Measurements from ENCODE around the gene PARL.

Gene PARL

GRCh38 chr3:183833516-183833915 is 51.2 kb downstream of the PARL start:
- no peak overlapping the region for H2AFZ ChIP-seq
- no peak overlapping the region for H3K4me3 ChIP-seq (ENCODE audit: low read depth, low read length)
- no peak overlapping the region for H3K27ac ChIP-seq
- H3K4me1 ChIP-seq = no peaks in the 10 kb centered on the region
- no peak overlapping the region for H3K9ac ChIP-seq
- no peaks in the 10 kb centered on the region for H3K79me2 ChIP-seq
- TF ChIP-seq, protein P1, sequence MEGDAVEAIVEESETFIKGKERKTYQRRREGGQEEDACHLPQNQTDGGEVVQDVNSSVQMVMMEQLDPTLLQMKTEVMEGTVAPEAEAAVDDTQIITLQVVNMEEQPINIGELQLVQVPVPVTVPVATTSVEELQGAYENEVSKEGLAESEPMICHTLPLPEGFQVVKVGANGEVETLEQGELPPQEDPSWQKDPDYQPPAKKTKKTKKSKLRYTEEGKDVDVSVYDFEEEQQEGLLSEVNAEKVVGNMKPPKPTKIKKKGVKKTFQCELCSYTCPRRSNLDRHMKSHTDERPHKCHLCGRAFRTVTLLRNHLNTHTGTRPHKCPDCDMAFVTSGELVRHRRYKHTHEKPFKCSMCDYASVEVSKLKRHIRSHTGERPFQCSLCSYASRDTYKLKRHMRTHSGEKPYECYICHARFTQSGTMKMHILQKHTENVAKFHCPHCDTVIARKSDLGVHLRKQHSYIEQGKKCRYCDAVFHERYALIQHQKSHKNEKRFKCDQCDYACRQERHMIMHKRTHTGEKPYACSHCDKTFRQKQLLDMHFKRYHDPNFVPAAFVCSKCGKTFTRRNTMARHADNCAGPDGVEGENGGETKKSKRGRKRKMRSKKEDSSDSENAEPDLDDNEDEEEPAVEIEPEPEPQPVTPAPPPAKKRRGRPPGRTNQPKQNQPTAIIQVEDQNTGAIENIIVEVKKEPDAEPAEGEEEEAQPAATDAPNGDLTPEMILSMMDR (IDR thresholded peaks at IDR 0.05) = no peak
- no peaks in the 10 kb centered on the region for H3K9me3 ChIP-seq (ENCODE audit: control insufficient read depth, low read length)
- no peaks in the 10 kb centered on the region for H3K36me3 ChIP-seq (ENCODE audit: control insufficient read depth, insufficient read depth, low read length)
- H3K4me2 ChIP-seq (ENCODE audit: low read length) = no peak overlapping the region
- H3K27me3 ChIP-seq (ENCODE audit: control insufficient read depth, insufficient read depth, low read length) = no peaks in the 10 kb centered on the region

GRCh38 chr3:183830187-183830586 is 54.5 kb downstream of the PARL start:
- H3K36me3 ChIP-seq (ENCODE audit: control insufficient read depth, insufficient read depth, low read length) = no peaks in the 10 kb centered on the region
- H3K9me3 ChIP-seq (ENCODE audit: control insufficient read depth, low read length) = no peaks in the 10 kb centered on the region
- H3K27ac ChIP-seq = no peak overlapping the region
- TF ChIP-seq, protein P1 (IDR thresholded peaks at IDR 0.05) = no peak
- no peaks in the 10 kb centered on the region for H3K27me3 ChIP-seq (ENCODE audit: control insufficient read depth, insufficient read depth, low read length)
- no peaks in the 10 kb centered on the region for H3K79me2 ChIP-seq
- H3K9ac ChIP-seq = no peak overlapping the region
- no peak overlapping the region for H3K4me3 ChIP-seq (ENCODE audit: low read depth, low read length)
- no peak overlapping the region for H3K4me2 ChIP-seq (ENCODE audit: low read length)
- H2AFZ ChIP-seq = no peak overlapping the region
- no peaks in the 10 kb centered on the region for H3K4me1 ChIP-seq

GRCh38 chr3:183829466-183829865 is 55.2 kb downstream of the PARL start:
- no peak overlapping the region for H3K27ac ChIP-seq
- TF ChIP-seq, protein P1 (IDR thresholded peaks at IDR 0.05) = no peak
- peaks cover 2% of the 10 kb centered on the region for H3K4me1 ChIP-seq
- H2AFZ ChIP-seq = no peak overlapping the region
- no peak overlapping the region for H3K9ac ChIP-seq
- no peak overlapping the region for H3K4me2 ChIP-seq (ENCODE audit: low read length)
- H3K36me3 ChIP-seq (ENCODE audit: control insufficient read depth, insufficient read depth, low read length) = no peaks in the 10 kb centered on the region
- no peak overlapping the region for H3K4me3 ChIP-seq (ENCODE audit: low read depth, low read length)
- no peaks in the 10 kb centered on the region for H3K79me2 ChIP-seq
- no peaks in the 10 kb centered on the region for H3K9me3 ChIP-seq (ENCODE audit: control insufficient read depth, low read length)
- H3K27me3 ChIP-seq (ENCODE audit: control insufficient read depth, insufficient read depth, low read length) = no peaks in the 10 kb centered on the region

DNA sequence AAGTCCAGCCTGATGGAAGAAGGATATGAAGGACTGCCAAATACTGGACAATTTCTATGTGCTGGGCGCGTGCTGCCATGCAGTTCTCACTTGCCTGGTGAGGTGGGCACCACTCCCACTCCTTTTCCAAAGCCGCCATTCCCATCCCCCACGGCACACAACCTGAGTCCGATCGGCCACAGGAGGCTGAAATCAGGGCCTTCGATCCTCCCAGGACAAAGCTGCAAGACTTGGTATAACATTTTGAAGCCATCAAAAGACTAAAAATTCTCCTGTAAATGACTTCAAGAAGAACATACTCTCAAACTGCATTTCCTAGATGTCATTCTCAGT is 56.2 kb downstream of the PARL start:
- Histone ChIP-seq H3K36me3 (ENCODE audit: control insufficient read depth, insufficient read depth, low read length) (no peaks in the 10 kb centered on the region), H3K79me2 (no peaks in the 10 kb centered on the region), H3K4me3 (ENCODE audit: low read depth, low read length) (no peak overlapping the region), H3K4me2 (ENCODE audit: low read length) (no peak overlapping the region), H3K9me3 (ENCODE audit: control insufficient read depth, low read length) (no peaks in the 10 kb centered on the region), H3K27me3 (ENCODE audit: control insufficient read depth, insufficient read depth, low read length) (no peaks in the 10 kb centered on the region), H3K4me1 (peaks cover 3% of the 10 kb centered on the region), H3K9ac (no peak overlapping the region), H2AFZ (no peak overlapping the region), H3K27ac (no peak overlapping the region)
- TF ChIP-seq, protein P1 (IDR thresholded peaks at IDR 0.05) = no peak

- Histone ChIP-seq H3K4me1 (peaks cover 3% of the 10 kb centered on the region), H3K27me3 (ENCODE audit: control insufficient read depth, insufficient read depth, low read length) (no peaks in the 10 kb centered on the region), H3K36me3 (ENCODE audit: control insufficient read depth, insufficient read depth, low read length) (no peaks in the 10 kb centered on the region), H3K4me3 (ENCODE audit: low read depth, low read length) (no peak overlapping the region), H3K79me2 (no peaks in the 10 kb centered on the region), H3K9ac (no peak overlapping the region), H3K4me2 (ENCODE audit: low read length) (no peak overlapping the region), H3K9me3 (ENCODE audit: control insufficient read depth, low read length) (no peaks in the 10 kb centered on the region), H2AFZ (no peak overlapping the region), H3K27ac (no peak overlapping the region)
- TF ChIP-seq, protein P1 (IDR thresholded peaks at IDR 0.05) = no peak
These were observed 56.7 kb downstream of the PARL start for GRCh38 chr3:183827809-183828537.
